Parathyroid adenoma (tissue), 2 donors: ENCODE measurements around the gene CASKIN2.

Experiments used
- H2AFZ ChIP-seq: fragments of 300-600 bp; sonication (generic); one replicate; pipeline ENCODE4 v1.7.0; 2017; ENCODE audit warnings: antibody characterized with exemption, mild to moderate bottlenecking
- H3K27ac ChIP-seq: fragments of 300-600 bp; sonication (generic); one replicate; pipeline ENCODE4 v1.7.0; 2017
- H3K27me3 ChIP-seq: fragments of 300-600 bp; sonication (generic); one replicate; pipeline ENCODE4 v1.7.0; 2017; ENCODE audit warnings: low read length; ENCODE audit not compliant: control insufficient read depth, insufficient read depth
- H3K36me3 ChIP-seq: fragments of 300-600 bp; sonication (generic); one replicate; pipeline ENCODE4 v1.7.0; 2017; ENCODE audit warnings: low read length; ENCODE audit not compliant: control insufficient read depth, insufficient read depth
- H3K4me1 ChIP-seq: fragments of 300-600 bp; sonication (generic); one replicate; pipeline ENCODE4 v1.7.0; 2017; ENCODE audit warnings: control low read depth
- H3K4me2 ChIP-seq: fragments of 300-600 bp; sonication (generic); one replicate; pipeline ENCODE4 v1.7.0; 2017; ENCODE audit warnings: low read length
- H3K4me3 ChIP-seq: fragments of 300-600 bp; sonication (generic); one replicate; pipeline ENCODE4 v1.7.0; 2017; ENCODE audit warnings: low read depth, low read length
- H3K79me2 ChIP-seq: fragments of 300-600 bp; sonication (generic); one replicate; pipeline ENCODE4 v1.7.0; 2017; ENCODE audit warnings: control low read depth
- H3K9ac ChIP-seq: fragments of 300-600 bp; sonication (generic); one replicate; pipeline ENCODE4 v1.7.0; 2017; ENCODE audit warnings: mild to moderate bottlenecking
- H3K9me3 ChIP-seq: fragments of 300-600 bp; sonication (generic); one replicate; pipeline ENCODE4 v1.7.0; 2017; ENCODE audit warnings: low read length; ENCODE audit not compliant: control insufficient read depth
- TF ChIP-seq, protein P1 (sequence below): fragments of 300-600 bp; sonication (generic); IDR thresholded peaks from one replicate; pipeline ENCODE4 v1.7.0; 2017; ENCODE audit warnings: antibody characterized with exemption, mild to moderate bottlenecking
- donor health status: primary hyperparathyroidism.

Gene CASKIN2

DNA sequence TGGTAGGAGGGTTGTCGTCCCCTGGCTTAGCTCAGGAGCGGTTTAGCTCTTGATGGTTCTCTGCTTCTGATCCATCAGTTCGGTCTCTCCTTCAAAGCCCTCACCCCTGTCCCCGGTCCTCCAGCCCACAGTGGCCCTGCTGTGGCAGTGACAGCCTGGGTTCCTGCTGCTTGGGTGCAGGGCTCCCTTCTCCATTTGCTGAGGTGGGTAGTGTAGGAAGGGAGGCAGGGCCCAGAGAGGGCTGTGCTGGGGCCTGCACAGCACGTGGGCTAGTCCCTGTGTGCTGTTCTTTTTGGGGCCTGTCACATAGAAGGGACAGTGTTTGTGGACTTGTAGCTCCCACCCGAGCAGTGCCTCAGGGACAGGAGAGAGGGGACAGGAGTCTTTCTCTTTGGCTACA is 40.6 kb downstream of the CASKIN2 start:
- Histone ChIP-seq H3K79me2 (peaks cover 16% of the 10 kb centered on the region), H2AFZ (no peak overlapping the region), H3K9me3 (no peaks in the 10 kb centered on the region), H3K36me3 (no peaks in the 10 kb centered on the region), H3K4me3 (no peak overlapping the region), H3K9ac (no peak overlapping the region), H3K27ac (no peak overlapping the region), H3K4me2 (no peak overlapping the region), H3K27me3 (no peaks in the 10 kb centered on the region), H3K4me1 (peaks cover 6% of the 10 kb centered on the region)
- TF ChIP-seq, protein P1, sequence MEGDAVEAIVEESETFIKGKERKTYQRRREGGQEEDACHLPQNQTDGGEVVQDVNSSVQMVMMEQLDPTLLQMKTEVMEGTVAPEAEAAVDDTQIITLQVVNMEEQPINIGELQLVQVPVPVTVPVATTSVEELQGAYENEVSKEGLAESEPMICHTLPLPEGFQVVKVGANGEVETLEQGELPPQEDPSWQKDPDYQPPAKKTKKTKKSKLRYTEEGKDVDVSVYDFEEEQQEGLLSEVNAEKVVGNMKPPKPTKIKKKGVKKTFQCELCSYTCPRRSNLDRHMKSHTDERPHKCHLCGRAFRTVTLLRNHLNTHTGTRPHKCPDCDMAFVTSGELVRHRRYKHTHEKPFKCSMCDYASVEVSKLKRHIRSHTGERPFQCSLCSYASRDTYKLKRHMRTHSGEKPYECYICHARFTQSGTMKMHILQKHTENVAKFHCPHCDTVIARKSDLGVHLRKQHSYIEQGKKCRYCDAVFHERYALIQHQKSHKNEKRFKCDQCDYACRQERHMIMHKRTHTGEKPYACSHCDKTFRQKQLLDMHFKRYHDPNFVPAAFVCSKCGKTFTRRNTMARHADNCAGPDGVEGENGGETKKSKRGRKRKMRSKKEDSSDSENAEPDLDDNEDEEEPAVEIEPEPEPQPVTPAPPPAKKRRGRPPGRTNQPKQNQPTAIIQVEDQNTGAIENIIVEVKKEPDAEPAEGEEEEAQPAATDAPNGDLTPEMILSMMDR = no peak

DNA sequence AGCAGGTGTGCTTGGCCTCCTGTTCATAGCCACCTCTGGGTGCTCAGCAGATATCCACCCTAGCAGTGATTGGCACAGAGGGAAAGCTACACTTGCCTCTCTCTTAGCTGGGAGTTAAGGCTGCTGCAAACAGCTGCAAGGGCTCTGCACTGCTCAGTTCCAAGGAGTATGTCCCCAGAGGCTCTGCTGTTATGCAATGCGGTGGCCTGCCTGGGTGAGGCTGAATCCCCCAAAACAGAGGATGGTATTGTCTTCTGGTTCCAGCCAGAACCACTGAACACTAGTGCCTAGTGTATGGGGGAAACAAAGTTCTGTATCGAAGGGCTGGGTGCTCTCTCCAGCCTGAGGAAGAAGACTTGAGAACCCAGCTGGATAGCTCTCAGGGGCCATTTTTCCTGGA is 42.1 kb downstream of the CASKIN2 start:
- TF ChIP-seq, protein P1 = no peak
- Histone ChIP-seq H3K4me2 (no peak overlapping the region), H3K27ac (no peak overlapping the region), H3K9me3 (no peaks in the 10 kb centered on the region), H2AFZ (no peak overlapping the region), H3K79me2 (peaks cover 20% of the 10 kb centered on the region), H3K9ac (no peak overlapping the region), H3K4me3 (no peak overlapping the region), H3K36me3 (no peaks in the 10 kb centered on the region), H3K4me1 (peaks cover 6% of the 10 kb centered on the region), H3K27me3 (no peaks in the 10 kb centered on the region)

DNA sequence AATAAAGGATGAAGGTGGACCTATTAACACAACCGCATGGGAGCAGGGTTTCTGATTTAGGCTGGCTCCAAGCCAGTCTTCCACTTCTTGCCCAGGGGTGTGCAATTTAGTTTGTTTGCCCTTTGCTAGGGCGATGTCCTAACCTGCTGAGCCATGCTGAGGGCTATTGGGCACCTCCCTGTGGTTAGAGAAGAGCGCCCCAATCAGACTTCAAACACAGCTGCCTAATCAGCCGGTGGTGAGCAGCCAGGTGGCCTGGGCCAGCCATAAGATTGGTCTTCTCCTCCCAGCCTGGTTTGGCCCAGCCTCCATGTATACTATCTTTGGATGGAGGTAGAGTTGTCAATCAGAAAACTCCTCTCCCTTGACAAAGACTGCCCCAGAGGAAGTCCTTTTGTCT is 43.2 kb downstream of the CASKIN2 start:
- H3K4me2 ChIP-seq = no peak overlapping the region
- no peak overlapping the region for H3K27ac ChIP-seq
- TF ChIP-seq, protein P1 = no peak
- H3K4me1 ChIP-seq = peaks cover 6% of the 10 kb centered on the region
- H3K36me3 ChIP-seq = no peaks in the 10 kb centered on the region
- H3K27me3 ChIP-seq = no peaks in the 10 kb centered on the region
- H3K9ac ChIP-seq = no peak overlapping the region
- H3K4me3 ChIP-seq = no peak overlapping the region
- H2AFZ ChIP-seq = no peak overlapping the region
- H3K79me2 ChIP-seq = peaks cover 26% of the 10 kb centered on the region
- no peaks in the 10 kb centered on the region for H3K9me3 ChIP-seq

DNA sequence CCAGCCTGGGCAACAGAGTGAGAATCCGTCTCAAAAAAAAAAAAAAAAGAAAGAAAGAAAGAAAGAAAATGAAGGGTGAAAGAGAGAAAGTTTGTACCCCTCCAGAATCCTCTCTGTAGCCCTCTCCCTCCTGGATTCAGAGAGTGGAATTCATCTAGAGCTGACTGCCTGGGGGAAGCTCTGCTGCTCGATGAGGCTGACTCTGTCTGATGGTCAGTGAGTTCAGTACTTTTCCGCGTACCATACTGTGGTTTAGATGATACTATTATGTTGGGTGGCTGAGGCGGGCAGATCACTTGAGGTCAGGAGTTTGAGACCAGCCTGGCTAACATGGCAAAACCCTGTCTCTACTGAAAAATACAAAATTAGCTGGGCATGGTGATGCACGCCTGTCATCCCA is 44.1 kb downstream of the CASKIN2 start:
- H3K4me2 ChIP-seq = no peak overlapping the region
- H3K9me3 ChIP-seq = no peaks in the 10 kb centered on the region
- no peaks in the 10 kb centered on the region for H3K27me3 ChIP-seq
- H3K4me3 ChIP-seq = no peak overlapping the region
- no peaks in the 10 kb centered on the region for H3K36me3 ChIP-seq
- peaks cover 6% of the 10 kb centered on the region for H3K4me1 ChIP-seq
- peaks cover 29% of the 10 kb centered on the region for H3K79me2 ChIP-seq
- H3K27ac ChIP-seq = no peak overlapping the region
- no peak overlapping the region for H2AFZ ChIP-seq
- TF ChIP-seq, protein P1 = no peak
- no peak overlapping the region for H3K9ac ChIP-seq

DNA sequence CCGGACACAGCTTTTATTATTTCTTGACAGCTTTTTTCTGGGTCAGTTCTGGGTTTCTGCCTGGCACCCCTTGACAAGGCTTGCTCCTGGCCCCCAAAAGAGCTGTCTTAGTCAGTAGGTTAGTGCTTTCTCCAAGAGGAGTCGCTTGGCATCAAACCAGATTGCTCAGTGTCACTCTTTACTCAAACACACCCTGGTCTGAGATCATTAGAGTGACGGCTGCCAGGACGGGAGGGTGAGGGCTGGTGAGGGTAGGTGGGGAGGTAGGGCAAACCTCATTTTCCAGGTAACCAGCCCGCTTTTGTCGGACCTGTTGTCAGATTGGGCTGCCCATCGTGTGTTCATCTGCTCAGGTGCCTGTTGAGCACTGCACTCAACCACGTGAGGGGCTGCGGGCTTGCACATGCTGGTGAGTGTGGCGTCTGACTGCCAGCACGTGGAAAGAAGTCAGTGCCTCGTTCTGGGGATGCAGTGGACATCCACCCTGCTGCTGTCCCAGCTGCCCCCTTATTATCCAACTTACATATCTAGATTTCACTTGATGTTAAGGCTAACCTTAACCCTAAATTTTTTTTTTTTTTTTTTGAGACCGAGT is 46.5 kb downstream of the CASKIN2 start:
- TF ChIP-seq, protein P1 = no peak
- Histone ChIP-seq H3K4me3 (no peak overlapping the region), H3K9me3 (no peaks in the 10 kb centered on the region), H2AFZ (no peak overlapping the region), H3K4me1 (no peaks in the 10 kb centered on the region), H3K27me3 (no peaks in the 10 kb centered on the region), H3K9ac (no peak overlapping the region), H3K27ac (no peak overlapping the region), H3K4me2 (no peak overlapping the region), H3K36me3 (no peaks in the 10 kb centered on the region), H3K79me2 (peaks cover 35% of the 10 kb centered on the region)
